Smooth muscle cell (in vitro differentiated cells): Measurements from ENCODE around the gene CHEK2. TPM values are rescaled to one million over a fixed set of nuclear protein-coding genes. Genes with fewer than 3 reads are reported as not detected.
A peak's percentile ranks its signal among the peaks of the same experiment; 100 is the strongest.

Experiments
- DNase-seq: peaks from one replicate; lab custom pipeline; 2025; ENCODE audit not compliant: unreplicated experiment; lab: John Stamatoyannopoulos, UW
- H2AFZ ChIP-seq: fragments of 200-600 bp; sonication (generic); 2 replicates; pipeline ENCODE4 v1.6.0; 2016; ENCODE audit warnings: antibody characterized with exemption, low read depth, mild to moderate bottlenecking
- H3F3A ChIP-seq: fragments of 200-600 bp; sonication (generic); 2 replicates; pipeline ENCODE4 v1.6.0; 2017; ENCODE audit warnings: antibody characterized with exemption, low read depth
- H3K27ac ChIP-seq: fragments of 200-600 bp; sonication (generic); 2 replicates; pipeline ENCODE4 v1.5.1; 2016; ENCODE audit warnings: low read depth, mild to moderate bottlenecking
- H3K27me3 ChIP-seq: fragments of 200-600 bp; sonication (generic); 2 replicates; pipeline ENCODE4 v1.6.1; 2016; ENCODE audit warnings: low read depth, mild to moderate bottlenecking
- H3K36me3 ChIP-seq: fragments of 200-600 bp; sonication (generic); 2 replicates; pipeline ENCODE4 v1.5.1; 2016; ENCODE audit warnings: low read depth
- H3K4me1 ChIP-seq: fragments of 200-600 bp; sonication (generic); 2 replicates; pipeline ENCODE4 v1.5.1; 2016; ENCODE audit warnings: low read depth
- H3K4me2 ChIP-seq: fragments of 200-600 bp; sonication (generic); 2 replicates; pipeline ENCODE4 v1.6.0; 2016; ENCODE audit warnings: mild to moderate bottlenecking
- H3K4me3 ChIP-seq: fragments of 200-600 bp; sonication (generic); 2 replicates; pipeline ENCODE4 v1.5.1; 2016; ENCODE audit warnings: mild to moderate bottlenecking
- H3K79me2 ChIP-seq: fragments of 200-600 bp; sonication (generic); 2 replicates; pipeline ENCODE4 v1.6.0; 2016; ENCODE audit warnings: low read depth, mild to moderate bottlenecking
- H3K9ac ChIP-seq: fragments of 200-600 bp; sonication (generic); 2 replicates; pipeline ENCODE4 v1.6.0; 2016; ENCODE audit warnings: low read depth
- H3K9me3 ChIP-seq: fragments of 200-600 bp; sonication (generic); replicated peaks from 2 replicates; pipeline ENCODE4 v1.5.1; 2016; ENCODE audit warnings: low read depth
- H4K20me1 ChIP-seq: fragments of 200-600 bp; sonication (generic); 2 replicates; pipeline ENCODE4 v1.6.0; 2016; ENCODE audit warnings: low read depth
- CTCF ChIP-seq: fragments of 200-600 bp; sonication (generic); IDR thresholded peaks from 2 replicates; pipeline ENCODE4 v1.5.1; 2017; ENCODE audit warnings: borderline replicate concordance, mild to moderate bottlenecking, antibody characterized with exemption; ENCODE audit not compliant: insufficient read depth, poor library complexity, severe bottlenecking
- WGBS: methylation state at CpG from one replicate; pipeline ENCODE4 v1.1.7; 2016; ENCODE audit warnings: low lambda C conversion rate; 5-methylcytosine and 5-hydroxymethylcytosine counted together
- polyA plus RNA-seq: library from polyadenylated mRNA; unstranded; fragments of >200 nt; fragmentation: Nextera tagmentation; extraction: Ambion mirVana; gene quantifications from 2 replicates; pipeline ENCODE4 v1.2.1, GENCODE V29; 2016
- total RNA-seq: library from RNA; depleted of rRNA; stranded (reverse); fragments of >200 nt; gene quantifications from 2 replicates; pipeline ENCODE4 v1.2.3, GENCODE V29; 2014

CHEK2 gene
- total and polyA plus RNA-seq, 2 experiments from 2014 or later, result 11.5 to 12.7 TPM

- no peak overlapping the region for H3K27ac ChIP-seq
- no peaks in the 10 kb centered on the region for H3K27me3 ChIP-seq
- no peaks in the 10 kb centered on the region for H4K20me1 ChIP-seq
- H3K79me2 ChIP-seq, result peaks cover 2% of the 10 kb centered on the region
- H3K36me3 ChIP-seq, result no peaks in the 10 kb centered on the region
- H3K9me3 ChIP-seq, result no peaks in the 10 kb centered on the region
- H3K4me3 ChIP-seq, result no peak overlapping the region
- 17% methylated on average over 3 of the region's 3 CpGs for WGBS
- H2AFZ ChIP-seq, result peak overlapping the region; percentile 19
- no peaks in the 10 kb centered on the region for H3K4me1 ChIP-seq
- H3F3A ChIP-seq, result no peaks in the 10 kb centered on the region
- no peak overlapping the region for H3K9ac ChIP-seq
- DNase-seq, result no peak
- peak overlapping the region; percentile 42 for H3K4me2 ChIP-seq
- TF ChIP-seq CTCF, result no peak
These were observed 85.4 kb downstream of the CHEK2 start for GRCh38 chr22:28656181-28656580.

DNA sequence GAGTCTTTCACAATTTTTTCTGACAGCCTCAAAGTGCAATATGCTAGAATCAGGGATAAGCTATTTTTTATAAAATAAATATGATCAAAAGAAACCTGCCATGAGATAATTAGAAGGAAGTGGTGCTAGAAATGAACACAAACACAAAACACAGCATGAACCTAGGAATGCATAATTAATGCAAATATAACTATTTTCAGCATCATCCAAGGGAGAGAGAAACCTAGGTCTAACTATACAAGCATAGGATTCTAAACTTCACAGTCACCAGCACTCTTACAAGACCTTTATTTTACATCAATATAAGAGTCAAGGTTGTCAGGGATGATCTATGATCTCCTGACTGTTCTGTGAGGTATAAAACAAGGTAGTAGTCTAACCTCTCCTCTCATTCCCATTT, 91.2 kb downstream of the CHEK2 start:
- H2AFZ ChIP-seq, result no peak overlapping the region
- no peak overlapping the region for H3K9ac ChIP-seq
- no peaks in the 10 kb centered on the region for H3K9me3 ChIP-seq
- no peak overlapping the region for H3K27ac ChIP-seq
- no peak overlapping the region for H3K4me2 ChIP-seq
- no peaks in the 10 kb centered on the region for H3K79me2 ChIP-seq
- no peak for DNase-seq
- TF ChIP-seq CTCF, result no peak
- H3K4me1 ChIP-seq, result no peaks in the 10 kb centered on the region
- no peaks in the 10 kb centered on the region for H3K27me3 ChIP-seq
- no peaks in the 10 kb centered on the region for H3F3A ChIP-seq
- H4K20me1 ChIP-seq, result no peaks in the 10 kb centered on the region
- no peak overlapping the region for H3K4me3 ChIP-seq
- no peaks in the 10 kb centered on the region for H3K36me3 ChIP-seq

DNA sequence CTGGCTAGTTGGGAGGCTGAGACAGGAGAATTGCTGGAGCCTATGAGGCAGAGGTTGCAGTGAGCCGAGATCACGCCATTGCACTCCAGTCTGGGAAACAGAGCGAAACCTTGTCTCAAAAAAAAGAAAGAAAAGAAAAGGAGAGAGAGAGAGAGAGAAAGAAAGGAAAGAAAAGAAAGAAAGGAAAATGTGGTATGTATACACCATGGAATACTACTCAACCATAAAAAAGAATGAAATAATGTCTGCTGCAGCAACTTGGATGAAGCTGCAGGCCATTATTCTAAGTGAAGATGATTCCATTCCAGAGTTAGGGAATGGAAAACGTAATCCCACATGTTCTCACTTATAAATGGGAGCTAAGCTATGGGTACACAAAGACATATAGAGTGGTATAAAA, 92.8 kb downstream of the CHEK2 start:
- Histone ChIP-seq H3F3A (no peaks in the 10 kb centered on the region), H3K9me3 (no peaks in the 10 kb centered on the region), H4K20me1 (no peaks in the 10 kb centered on the region), H2AFZ (no peak overlapping the region), H3K79me2 (no peaks in the 10 kb centered on the region), H3K9ac (no peak overlapping the region), H3K27ac (no peak overlapping the region), H3K4me2 (no peak overlapping the region), H3K4me1 (no peaks in the 10 kb centered on the region), H3K27me3 (no peaks in the 10 kb centered on the region), H3K4me3 (no peak overlapping the region), H3K36me3 (no peaks in the 10 kb centered on the region)
- no peak for DNase-seq
- no peak for TF ChIP-seq CTCF
- 98% methylated on average over 4 of the region's 4 CpGs for WGBS

GRCh38 chr22:28647216-28647615, 94.4 kb downstream of the CHEK2 start:
- no peak overlapping the region for H3K4me3 ChIP-seq
- no peak overlapping the region for H3K9ac ChIP-seq
- H3F3A ChIP-seq, result no peaks in the 10 kb centered on the region
- H3K27ac ChIP-seq, result no peak overlapping the region
- no peaks in the 10 kb centered on the region for H3K4me1 ChIP-seq
- H3K4me2 ChIP-seq, result no peak overlapping the region
- no peaks in the 10 kb centered on the region for H3K36me3 ChIP-seq
- WGBS, result 58% methylated on average over 3 of the region's 3 CpGs
- no peak overlapping the region for H2AFZ ChIP-seq
- H3K79me2 ChIP-seq, result no peaks in the 10 kb centered on the region
- no peak for TF ChIP-seq CTCF
- H3K9me3 ChIP-seq, result no peaks in the 10 kb centered on the region
- no peaks in the 10 kb centered on the region for H3K27me3 ChIP-seq
- DNase-seq, result no peak
- H4K20me1 ChIP-seq, result no peaks in the 10 kb centered on the region
